HK-2 (cell line): Measurements from ENCODE around the gene VWA5B2.
"Not testable (repeated sequence)": the region's sequence is repeated elsewhere in the genome, so short reads cannot be mapped to it uniquely, and the experiment has no call there.

Experiments used
- DNase-seq: peaks from one replicate; pipeline ENCODE4 v3.0.0-alpha.2; 2018; ENCODE audit not compliant: unreplicated experiment

Gene VWA5B2

GRCh38 chr3:184241447-184242296, 12.3 kb downstream of the VWA5B2 start:
- DNase-seq: no peak

GRCh38 chr3:184242297-184242685, 12.9 kb downstream of the VWA5B2 start:
- no peak for DNase-seq

GRCh38 chr3:184248454-184249411, 19.3 kb downstream of the VWA5B2 start, which contains the start of gene ALG3:
TSS of gene ALG3 (minus strand) at chr3:184248962. CDS start at chr3:184248940, 22 bp downstream.
- DNase-seq: peak; percentile 86

GRCh38 chr3:184249412-184250166, 20.2 kb downstream of the VWA5B2 start, which contains the start of gene EEF1AKMT4:
TSS of gene EEF1AKMT4 (plus strand) at chr3:184249672. CDS start at chr3:184249695, 23 bp downstream.
- DNase-seq: peak; percentile 96

GRCh38 chr3:184250167-184250828, 20.9 kb downstream of the VWA5B2 start:
- peak; percentile 97 for DNase-seq

GRCh38 chr3:184255291-184256039, 26.1 kb downstream of the VWA5B2 start:
- no peak for DNase-seq

- no peak for DNase-seq
Observed at GRCh38 chr3:184257083-184257915, 27.9 kb downstream of the VWA5B2 start.

GRCh38 chr3:184258926-184259325, 29.5 kb downstream of the VWA5B2 start:
- DNase-seq: no peak

GRCh38 chr3:184259396-184259877, 30.1 kb downstream of the VWA5B2 start:
- no peak for DNase-seq

GRCh38 chr3:184259878-184260723, 30.7 kb downstream of the VWA5B2 start:
- DNase-seq: no peak

GRCh38 chr3:184260724-184261269, 31.4 kb downstream of the VWA5B2 start:
- DNase-seq: no peak

- peak; percentile 94 for DNase-seq
Observed at GRCh38 chr3:184261270-184261853, 32.0 kb downstream of the VWA5B2 start, which contains the start of gene CAMK2N2. TSS of gene CAMK2N2 (minus strand) at chr3:184261553. CDS start at chr3:184261285, 268 bp downstream.

GRCh38 chr3:184261854-184262763, 32.7 kb downstream of the VWA5B2 start:
- peak; percentile 47 for DNase-seq

GRCh38 chr3:184262764-184263179, 33.4 kb downstream of the VWA5B2 start:
- DNase-seq: no peak

- not testable (repeated sequence) for DNase-seq
Observed at GRCh38 chr3:184267249-184267648, 37.9 kb downstream of the VWA5B2 start.

- no peak for DNase-seq
Observed at GRCh38 chr3:184272269-184272668, 42.9 kb downstream of the VWA5B2 start.
